ENCODE results near the gene MRPL36. TPM values are rescaled to one million over a fixed set of nuclear protein-coding genes. Genes with fewer than 3 reads are reported as not detected.

Gene MRPL36
- total and polyA plus RNA-seq, 9 of the 15 experiments (the other 6 are each of a cell fraction or from before 2014, with no cell fraction given), result 78.3 to 557 (median 124) TPM

- Histone ChIP-seq H3K27ac (ENCODE audit: extremely low read depth, low read depth, low read length) (no peak overlapping the region), H3K79me2 (ENCODE audit: control insufficient read depth, insufficient read depth, low read length) (peaks cover 99% of the 10 kb centered on the region), H3K9me1 (ENCODE audit: control insufficient read depth, insufficient read depth, low read length) (peaks cover 4% of the 10 kb centered on the region), H3K4me1 (replicated peaks in 1 of 2; ENCODE audit: control insufficient read depth in 2 of 2, insufficient read depth in 2 of 2, low read length in 2 of 2) (peaks cover 0 to 11% of the 10 kb centered on the region in 2 experiments; a peak in 1 of 5 replicates), H2AFZ (ENCODE audit: low read depth, low read length) (no peak overlapping the region), H3K9me3 (replicated peaks; ENCODE audit: control insufficient read depth, insufficient read depth, low read depth, low read length) (no peaks in the 10 kb centered on the region), H3K9ac (ENCODE audit: insufficient read depth in 1 of 2, low read depth in 2 of 2, low read length in 2 of 2) (no peak overlapping the region), H3K27me3 (ENCODE audit: control insufficient read depth in 2 of 2, insufficient read depth in 2 of 2, low read length in 2 of 2) (no peaks in the 10 kb centered on the region), H3K4me3 (no peak overlapping the region), H4K20me1 (replicated peaks; ENCODE audit: control insufficient read depth, insufficient read depth, low read length) (peaks cover 4% of the 10 kb centered on the region; the same call in 1 of the 2 replicates), H3K36me3 (ENCODE audit: control insufficient read depth, insufficient read depth, low read length) (peaks cover 92% of the 10 kb centered on the region), H3K4me2 (ENCODE audit: insufficient read depth, low read length) (no peak overlapping the region)
- WGBS (ENCODE audit: insufficient coverage, low coverage, missing lambda C conversion rate), result 92% methylated on average over 15 of the region's 15 CpGs
- no peak for ATAC-seq
- intact Hi-C loops (cut with micrococcal nuclease) (no loop called here), in situ Hi-C loops (cut with MboI) (no loop called here)
- POLR2A ChIA-PET, result no interaction called here
- FAIRE-seq, result no peak
- no peak for DNase-seq (ENCODE audit: extremely low read depth in 1 of 4, low spot score in 3 of 4)
- no TSS peak for BruUV-seq (replicated peaks)
- TF ChIP-seq NFIC (IDR thresholded peaks at IDR 0.05), result no peak
- TF ChIP-seq MED1 (CRISPR knock-in tag; IDR thresholded peaks at IDR 0.05; ENCODE audit: borderline replicate concordance), result no peak
- no peak for TF ChIP-seq GTF2F1 (IDR thresholded peaks at IDR 0.05; ENCODE audit: low read depth, low read length)
- no peak for TF ChIP-seq ATF6 (CRISPR knock-in tag; IDR thresholded peaks at IDR 0.05)
- TF ChIP-seq RBFOX2 (IDR thresholded peaks at IDR 0.05; ENCODE audit: low read depth, low read length), result peak; percentile 45
- CTCF ChIA-PET (ENCODE audit: low intra/inter-chr PET ratio), result no interaction called here
Observed at GRCh38 chr5:1806199-1806598, 6.6 kb upstream of the MRPL36 start.

Data from K562 (cell line).